Hematopoietic multipotent progenitor cell (in vitro differentiated cells): ENCODE measurements around the gene VWA5B2. TPM values are rescaled to one million over a fixed set of nuclear protein-coding genes. Genes with fewer than 3 reads are reported as not detected.

Experiments
- DNase-seq, 3 donors: peaks; one replicate each; pipeline ENCODE4 v3.0.0-alpha.2; 2011 to 2015; ENCODE audit warnings: low read depth in 2 of 3, low spot score in 2 of 3
- total RNA-seq: library from RNA; depleted of rRNA; stranded (reverse); fragments of >200 nt; gene quantifications from one replicate; pipeline ENCODE4 v1.2.3, GENCODE V29; 2012

The VWA5B2 gene
- total RNA-seq, 1 donor, result under 0.01 TPM

- no peak for DNase-seq
Observed at GRCh38 chr3:184222521-184222920, 6.9 kb upstream of the VWA5B2 start.

GRCh38 chr3:184223946-184224345 is 5.4 kb upstream of the VWA5B2 start:
- DNase-seq, result no peak

- peak in 2 of 3 donors; percentile 37 to 62 for DNase-seq
Observed at GRCh38 chr3:184227481-184227935, 1.9 kb upstream of the VWA5B2 start.

GRCh38 chr3:184228376-184229137 is 828 bp upstream of the VWA5B2 start:
- no peak for DNase-seq

GRCh38 chr3:184230081-184230602 is 757 bp downstream of the VWA5B2 start:
- DNase-seq, result peak in 2 of 3 donors; percentile 36 to 44

GRCh38 chr3:184230603-184231528 is 1.5 kb downstream of the VWA5B2 start:
- DNase-seq, result no peak

GRCh38 chr3:184231671-184232070 is 2.3 kb downstream of the VWA5B2 start:
- no peak for DNase-seq

GRCh38 chr3:184233127-184233843 is 3.9 kb downstream of the VWA5B2 start:
- DNase-seq, result no peak

GRCh38 chr3:184234224-184234623 is 4.8 kb downstream of the VWA5B2 start:
- DNase-seq, result peak in 2 of 3 donors; percentile 42 to 51

GRCh38 chr3:184234671-184235380 is 5.4 kb downstream of the VWA5B2 start:
- DNase-seq, result no peak

GRCh38 chr3:184235381-184236032 is 6.1 kb downstream of the VWA5B2 start:
- DNase-seq, result no peak

- no peak for DNase-seq
Observed at GRCh38 chr3:184236033-184236410, 6.6 kb downstream of the VWA5B2 start.

GRCh38 chr3:184236636-184237035 is 7.3 kb downstream of the VWA5B2 start:
- peak in 1 of 3 donors; percentile 40 for DNase-seq

GRCh38 chr3:184237211-184237610 is 7.8 kb downstream of the VWA5B2 start:
- no peak for DNase-seq

- no peak for DNase-seq
Observed at GRCh38 chr3:184237807-184238206, 8.4 kb downstream of the VWA5B2 start.

- DNase-seq, result no peak
Observed at GRCh38 chr3:184238246-184238818, 8.9 kb downstream of the VWA5B2 start.

- no peak for DNase-seq
Observed at GRCh38 chr3:184239221-184239620, 9.8 kb downstream of the VWA5B2 start.

- DNase-seq, result no peak
Observed at GRCh38 chr3:184239708-184240107, 10.3 kb downstream of the VWA5B2 start.
